Right cardiac atrium (tissue), 5 donors: ENCODE data around the gene BAIAP2L2. TPM values are rescaled to one million over a fixed set of nuclear protein-coding genes. Genes with fewer than 3 reads are reported as not detected.
A peak's percentile ranks its signal among the peaks of the same experiment; 100 is the strongest.
"Not testable (repeated sequence)": the region's sequence is repeated elsewhere in the genome, so short reads cannot be mapped to it uniquely, and the experiment has no call there.

Experiments used
- ATAC-seq, 2 donors: fragments of 200-7000 bp; cut with Tn5 transposase; one replicate each; pipeline versions ENCODE4 v1.8.0 to v1.9.1; 2020; ENCODE audit warnings: moderate library complexity in 2 of 2, mild to moderate bottlenecking in 1 of 2
- DNase-seq, 3 donors: peaks; one replicate each; pipeline ENCODE4 v3.0.0-alpha.2; 2020
- H3K27ac ChIP-seq: one replicate; pipeline ENCODE4 v1.5.1; 2013; ENCODE audit warnings: mild to moderate bottlenecking, low read length, control low read depth, moderate library complexity
- H3K27me3 ChIP-seq: one replicate; pipeline ENCODE4 v1.6.1; 2013; ENCODE audit not compliant: control insufficient read depth, insufficient read depth
- H3K4me1 ChIP-seq: one replicate; pipeline ENCODE4 v1.6.1; 2013; ENCODE audit warnings: low read length; ENCODE audit not compliant: control insufficient read depth, insufficient read depth
- H3K4me3 ChIP-seq: one replicate; pipeline ENCODE4 v1.5.1; 2013; ENCODE audit warnings: low read length, control low read depth
- H3K9me3 ChIP-seq: one replicate; pipeline ENCODE4 v1.6.1; 2013; ENCODE audit warnings: low read length; ENCODE audit not compliant: control insufficient read depth
- WGBS: extraction: QIAGEN DNeasy Blood & Tissue Kit; methylation state at CpG from one replicate; pipeline ENCODE4 v1.1.7; 2013; 5-methylcytosine and 5-hydroxymethylcytosine counted together
- intact Hi-C, 4 donors: fragments of 100-400 bp; cut with DNase I; formaldehyde crosslinking; loops; one replicate each; pipeline versions ENCODE4 v1.11.0 to v1.14.0; 2022 to 2023
- polyA plus RNA-seq: library from polyadenylated mRNA; stranded (reverse); fragments of 200-250 nt; gene quantifications from one replicate; pipeline ENCODE4 v1.2.3, GENCODE V29; 2013
- total RNA-seq, 4 donors: library from RNA; stranded (reverse); fragmentation: NEBNext Ultra II Directional; extraction: Animal tissue kit (Norgen Biotek cat#: 25700); gene quantifications; one replicate each; pipeline ENCODE4 v1.2.1, GENCODE V29; 2021
- donor health status: healthy with polysubstance abuse.
- donor health status: DM: no; HTN: yes; CAD: no.
- donor health status: DM: no; HTN: no; CAD: no.
- donor health status: DM: no; HTN: yes; CAD: no; lungs with severe emphysema.
- donor health status: DM: yes; HTN: yes; CAD: no.

The BAIAP2L2 gene
- total and polyA plus RNA-seq, 5 donors: 0.17 to 0.53 (median 0.20) TPM; not detected in 2

- ATAC-seq: peak; percentile 70 to 71
- WGBS: 4% methylated on average over 110 of the region's 110 CpGs
- H3K27me3 ChIP-seq: no peaks in the 10 kb centered on the region
- peaks cover 2% of the 10 kb centered on the region for H3K4me1 ChIP-seq
- no peaks in the 10 kb centered on the region for H3K9me3 ChIP-seq
- intact Hi-C loops: no loop called here
- H3K27ac ChIP-seq: no peak overlapping the region
- H3K4me3 ChIP-seq: peak overlapping the region; percentile 13
- DNase-seq: peak; percentile 64 to 87 (median 85)
These were observed 29.4 kb downstream of the BAIAP2L2 start for GRCh38 chr22:38080850-38081635.

DNA sequence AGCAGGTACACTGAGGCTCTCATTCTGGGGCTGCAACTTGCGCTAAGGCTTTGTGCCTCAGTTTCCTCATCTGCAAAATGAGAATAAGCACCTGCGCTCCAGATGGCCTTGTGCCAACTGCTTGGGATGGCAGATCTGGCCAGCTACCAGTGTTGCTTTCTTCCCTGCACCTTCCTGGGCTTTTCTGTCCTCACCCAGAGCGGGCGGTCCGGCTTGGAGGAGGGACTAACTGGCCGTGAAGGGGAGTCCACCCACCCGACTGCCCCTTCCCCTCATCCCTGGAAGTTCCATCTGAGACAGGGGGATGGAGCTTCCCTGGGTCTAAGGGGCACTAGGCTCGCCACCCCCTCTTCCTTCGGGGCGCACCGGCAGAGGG lies 30.0 kb downstream of the BAIAP2L2 start:
- no peak for ATAC-seq
- peak in 1 of 3 donors; percentile 42 for DNase-seq
- Histone ChIP-seq H3K4me1 (peaks cover 2% of the 10 kb centered on the region), H3K27ac (no peak overlapping the region), H3K27me3 (no peaks in the 10 kb centered on the region), H3K9me3 (no peaks in the 10 kb centered on the region), H3K4me3 (no peak overlapping the region)
- intact Hi-C loops: no loop called here
- 60% methylated on average over 11 of the region's 11 CpGs for WGBS

- no peak for ATAC-seq
- no peaks in the 10 kb centered on the region for H3K9me3 ChIP-seq
- H3K4me3 ChIP-seq: no peak overlapping the region
- DNase-seq: no peak
- H3K27me3 ChIP-seq: no peaks in the 10 kb centered on the region
- no peak overlapping the region for H3K27ac ChIP-seq
- 88% methylated on average over 7 of the region's 7 CpGs for WGBS
- peaks cover 2% of the 10 kb centered on the region for H3K4me1 ChIP-seq
- intact Hi-C loops: no loop called here
These were observed 30.7 kb downstream of the BAIAP2L2 start for GRCh38 chr22:38079804-38080203.

- H3K27ac ChIP-seq, H3K9me3 ChIP-seq, H3K4me3 ChIP-seq, H3K4me1 ChIP-seq, DNase-seq, intact Hi-C loops, ATAC-seq, H3K27me3 ChIP-seq: not testable (repeated sequence)
- WGBS: 94% methylated on average over 2 of the region's 2 CpGs
These were observed 31.3 kb downstream of the BAIAP2L2 start for GRCh38 chr22:38079208-38079607.

GRCh38 chr22:38078046-38078840 lies 32.2 kb downstream of the BAIAP2L2 start:
- no peaks in the 10 kb centered on the region for H3K27me3 ChIP-seq
- H3K4me3 ChIP-seq: no peak overlapping the region
- no peak overlapping the region for H3K27ac ChIP-seq
- H3K4me1 ChIP-seq: peaks cover 2% of the 10 kb centered on the region
- peak in 1 of 3 donors; percentile 42 for DNase-seq
- intact Hi-C loops: no loop called here
- ATAC-seq: no peak
- WGBS: 71% methylated on average over 22 of the region's 22 CpGs
- no peaks in the 10 kb centered on the region for H3K9me3 ChIP-seq

GRCh38 chr22:38077595-38077994 lies 32.9 kb downstream of the BAIAP2L2 start:
- Histone ChIP-seq H3K27ac (no peak overlapping the region), H3K4me1 (peaks cover 2% of the 10 kb centered on the region), H3K4me3 (no peak overlapping the region), H3K27me3 (no peaks in the 10 kb centered on the region), H3K9me3 (no peaks in the 10 kb centered on the region)
- intact Hi-C loops: no loop called here
- peak in 1 of 3 donors; percentile 45 for DNase-seq
- ATAC-seq: no peak
- WGBS: 75% methylated on average over 14 of the region's 14 CpGs

GRCh38 chr22:38077096-38077495 lies 33.4 kb downstream of the BAIAP2L2 start:
- ATAC-seq (no peak), DNase-seq (peak in 1 of 3 donors; percentile 25)
- no peak overlapping the region for H3K4me3 ChIP-seq
- H3K27me3 ChIP-seq: no peaks in the 10 kb centered on the region
- peaks cover 2% of the 10 kb centered on the region for H3K4me1 ChIP-seq
- intact Hi-C loops: no loop called here
- H3K9me3 ChIP-seq: no peaks in the 10 kb centered on the region
- no peak overlapping the region for H3K27ac ChIP-seq
- 86% methylated on average over 12 of the region's 12 CpGs for WGBS

GRCh38 chr22:38075961-38076360 lies 34.5 kb downstream of the BAIAP2L2 start:
- no peaks in the 10 kb centered on the region for H3K9me3 ChIP-seq

GRCh38 chr22:38075105-38075825 lies 35.2 kb downstream of the BAIAP2L2 start:
- Histone ChIP-seq H3K27ac (no peak overlapping the region), H3K4me3 (no peak overlapping the region), H3K4me1 (peaks cover 5% of the 10 kb centered on the region), H3K9me3 (no peaks in the 10 kb centered on the region), H3K27me3 (no peaks in the 10 kb centered on the region)
- intact Hi-C loops: no loop called here
- DNase-seq (no peak), ATAC-seq (no peak)
- 89% methylated on average over 32 of the region's 32 CpGs for WGBS

More at GRCh38 chr22:38075961-38076360, 34.5 kb downstream of the BAIAP2L2 start:
- Histone ChIP-seq H3K4me3 (no peak overlapping the region), H3K27me3 (no peaks in the 10 kb centered on the region), H3K27ac (no peak overlapping the region), H3K4me1 (peaks cover 2% of the 10 kb centered on the region)
- 81% methylated on average over 13 of the region's 13 CpGs for WGBS
- intact Hi-C loops: no loop called here
- ATAC-seq (no peak), DNase-seq (peak in 1 of 3 donors; percentile 49)

GRCh38 chr22:38074181-38075104 lies 36.0 kb downstream of the BAIAP2L2 start:
- peaks cover 10% of the 10 kb centered on the region for H3K4me1 ChIP-seq
- H3K27me3 ChIP-seq: no peaks in the 10 kb centered on the region
- ATAC-seq (no peak), DNase-seq (peak in 1 of 3 donors; percentile 67)
- no peak overlapping the region for H3K4me3 ChIP-seq
- intact Hi-C loops: no loop called here
- H3K27ac ChIP-seq: no peak overlapping the region
- H3K9me3 ChIP-seq: no peaks in the 10 kb centered on the region
- 85% methylated on average over 47 of the region's 47 CpGs for WGBS
